OCI-LY7 (cell line): Measurements from ENCODE around the gene OR4K15. TPM values are rescaled to one million over a fixed set of nuclear protein-coding genes. Genes with fewer than 3 reads are reported as not detected.
A peak's percentile ranks its signal among the peaks of the same experiment; 100 is the strongest.
"Not testable (repeated sequence)": the region's sequence is repeated elsewhere in the genome, so short reads cannot be mapped to it uniquely, and the experiment has no call there.

Experiments used
- BruUV-seq: library from RNA; stranded (reverse); fragments of 400-500 nt; replicated peaks from 2 replicates; lab custom pipeline; 2021; lab: Mats Ljungman, UMichigan
- CTCF ChIA-PET: fragments of 300-600 bp; sonication (Branson Sonifier 250); formaldehyde crosslinking; loops from one replicate; lab custom pipeline; 2022; ENCODE audit warnings: antibody characterized with exemption; ENCODE audit not compliant: unreplicated experiment; lab: Charles Lee
- POLR2A ChIA-PET: fragments of 300-600 bp; sonication (Branson Sonifier 250); formaldehyde crosslinking; loops from one replicate; lab custom pipeline; 2022; ENCODE audit warnings: antibody characterized with exemption; lab: Charles Lee
- DNase-seq: peaks from one replicate; pipeline ENCODE4 v3.0.0-alpha.2; 2015; ENCODE audit warnings: low spot score
- H2AFZ ChIP-seq: fragments of 200-600 bp; sonication (generic), shearing (Covaris generic); 2 replicates; pipeline ENCODE4 v1.6.1; 2014; ENCODE audit warnings: mild to moderate bottlenecking, antibody characterized with exemption, low read length, moderate library complexity
- H3K27ac ChIP-seq: fragments of 200-600 bp; sonication (generic); 2 replicates; pipeline ENCODE4 v1.5.1; 2014; ENCODE audit warnings: mixed run types, low read depth, mild to moderate bottlenecking, moderate library complexity, low read length, inconsistent platforms; ENCODE audit not compliant: poor library complexity, severe bottlenecking
- H3K36me3 ChIP-seq: fragments of 200-600 bp; sonication (generic); 2 replicates; pipeline ENCODE4 v1.6.1; 2014; ENCODE audit warnings: mild to moderate bottlenecking, antibody characterized with exemption, low read length, moderate library complexity, mixed read lengths; ENCODE audit not compliant: insufficient read depth
- H3K4me1 ChIP-seq: fragments of 200-600 bp; sonication (generic); 2 replicates; pipeline ENCODE4 v1.5.1; 2014; ENCODE audit warnings: mild to moderate bottlenecking, low read length; ENCODE audit not compliant: insufficient read depth, poor library complexity, severe bottlenecking
- H3K4me2 ChIP-seq: fragments of 200-600 bp; sonication (generic); 2 replicates; pipeline ENCODE4 v1.6.1; 2014; ENCODE audit warnings: mild to moderate bottlenecking, low read length
- H3K4me3 ChIP-seq: fragments of 200-600 bp; sonication (generic); 2 replicates; pipeline ENCODE4 v1.5.1; 2014; ENCODE audit warnings: mild to moderate bottlenecking, low read depth, low read length; ENCODE audit not compliant: poor library complexity, severe bottlenecking
- H3K79me2 ChIP-seq: fragments of 200-600 bp; sonication (generic); 2 replicates; pipeline ENCODE4 v1.6.1; 2016; ENCODE audit warnings: low read depth, mild to moderate bottlenecking, low read length, moderate library complexity, mixed read lengths; ENCODE audit not compliant: insufficient read depth
- H3K9me2 ChIP-seq: fragments of 200-600 bp; sonication (generic); 2 replicates; pipeline ENCODE4 v1.6.1; 2016; ENCODE audit warnings: mild to moderate bottlenecking, low read length, mixed read lengths; ENCODE audit not compliant: insufficient read depth
- H3K9me3 ChIP-seq: fragments of 200-600 bp; sonication (generic); 2 replicates; pipeline ENCODE4 v1.6.1; 2014; ENCODE audit warnings: mild to moderate bottlenecking, mixed run types, low read length, mixed read lengths
- H4K20me1 ChIP-seq: fragments of 200-600 bp; sonication (generic); 2 replicates; pipeline ENCODE4 v1.6.1; 2014; ENCODE audit warnings: mild to moderate bottlenecking, antibody characterized with exemption, low read length, moderate library complexity, mixed read lengths; ENCODE audit not compliant: insufficient read depth
- EZH2phosphoT487 ChIP-seq: fragments of 200-600 bp; sonication (generic); IDR thresholded peaks from 2 replicates; pipeline ENCODE4 v1.6.1; 2018; ENCODE audit warnings: low read depth, borderline replicate concordance, mild to moderate bottlenecking, mixed run types, antibody characterized with exemption, low read length, moderate library complexity, mixed read lengths
- intact Hi-C: fragments of 100-400 bp; cut with micrococcal nuclease; formaldehyde crosslinking; loops from one replicate; pipeline ENCODE4 v1.10.0; 2022; ENCODE audit not compliant: unreplicated experiment
- total RNA-seq, 2 experiments: library from RNA; depleted of rRNA in 1 of 2; stranded (reverse); fragments of >200 nt in 1 of 2; shearing (Covaris generic) in 1 of 2; gene quantifications; 2 replicates each; pipeline ENCODE4 v1.2.3, GENCODE V29; 2014 to 2022
- TF ChIP-seq, protein P1 (sequence below): fragments of 200-600 bp; sonication (generic); conservative IDR thresholded peaks from 2 replicates; pipeline ENCODE4 v1.5.1; 2014; ENCODE audit warnings: mild to moderate bottlenecking, antibody characterized with exemption, low read length, moderate library complexity, mixed read lengths

The OR4K15 gene
- total RNA-seq, 2 experiments from 2014 or later: not detected

DNA sequence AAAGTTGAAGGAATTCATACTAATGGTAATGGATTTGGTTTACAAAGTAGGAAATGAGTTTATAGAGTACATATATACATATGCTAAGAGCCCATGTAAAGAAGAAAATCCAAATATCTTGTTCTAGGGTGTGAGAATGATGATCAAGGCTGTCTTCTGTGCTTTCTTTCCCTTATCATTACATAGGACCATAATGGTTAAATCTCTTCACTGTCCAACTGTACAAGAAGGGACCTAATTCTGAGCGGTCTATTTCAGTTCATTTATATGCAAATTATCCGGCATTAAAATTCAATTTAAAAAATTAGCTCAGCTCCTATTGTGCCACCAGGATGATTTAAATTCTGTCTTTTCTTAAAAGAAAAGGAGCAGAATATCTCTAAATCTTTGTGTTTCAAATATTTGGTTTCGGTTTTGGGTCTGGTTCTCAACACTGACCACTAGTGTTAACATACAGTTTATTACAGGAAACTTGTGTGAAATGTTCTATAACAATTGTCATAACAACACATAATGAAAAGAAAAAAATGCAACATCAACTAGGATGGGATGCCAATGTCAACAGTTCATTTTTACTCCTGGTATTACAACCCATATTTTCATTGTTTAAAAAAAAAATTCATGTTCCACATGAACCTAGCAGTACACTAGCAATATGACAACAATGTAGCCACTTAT lies 27.8 kb upstream of the OR4K15 start:
- Histone ChIP-seq H3K9me3 (no peaks in the 10 kb centered on the region), H3K4me1 (no peaks in the 10 kb centered on the region), H3K4me2 (no peak overlapping the region), H3K27ac (no peak overlapping the region), H3K36me3 (no peaks in the 10 kb centered on the region), H3K9me2 (no peaks in the 10 kb centered on the region), H2AFZ (no peak overlapping the region), H3K4me3 (no peak overlapping the region), H3K79me2 (no peaks in the 10 kb centered on the region), H4K20me1 (no peaks in the 10 kb centered on the region)
- ChIA-PET POLR2A (interaction anchor here (1.1 to 1.6 kb wide), 2 partner anchors 14 to 44 kb away, joined by 3 to 4 read pairs; no protein-coding TSS in a partner anchor), CTCF (no interaction called here)
- no peak for DNase-seq
- intact Hi-C loops: no loop called here
- no TSS peak for BruUV-seq
- TF ChIP-seq, protein P1, sequence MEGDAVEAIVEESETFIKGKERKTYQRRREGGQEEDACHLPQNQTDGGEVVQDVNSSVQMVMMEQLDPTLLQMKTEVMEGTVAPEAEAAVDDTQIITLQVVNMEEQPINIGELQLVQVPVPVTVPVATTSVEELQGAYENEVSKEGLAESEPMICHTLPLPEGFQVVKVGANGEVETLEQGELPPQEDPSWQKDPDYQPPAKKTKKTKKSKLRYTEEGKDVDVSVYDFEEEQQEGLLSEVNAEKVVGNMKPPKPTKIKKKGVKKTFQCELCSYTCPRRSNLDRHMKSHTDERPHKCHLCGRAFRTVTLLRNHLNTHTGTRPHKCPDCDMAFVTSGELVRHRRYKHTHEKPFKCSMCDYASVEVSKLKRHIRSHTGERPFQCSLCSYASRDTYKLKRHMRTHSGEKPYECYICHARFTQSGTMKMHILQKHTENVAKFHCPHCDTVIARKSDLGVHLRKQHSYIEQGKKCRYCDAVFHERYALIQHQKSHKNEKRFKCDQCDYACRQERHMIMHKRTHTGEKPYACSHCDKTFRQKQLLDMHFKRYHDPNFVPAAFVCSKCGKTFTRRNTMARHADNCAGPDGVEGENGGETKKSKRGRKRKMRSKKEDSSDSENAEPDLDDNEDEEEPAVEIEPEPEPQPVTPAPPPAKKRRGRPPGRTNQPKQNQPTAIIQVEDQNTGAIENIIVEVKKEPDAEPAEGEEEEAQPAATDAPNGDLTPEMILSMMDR: peak; percentile 60
- TF ChIP-seq EZH2phosphoT487: no peak

DNA sequence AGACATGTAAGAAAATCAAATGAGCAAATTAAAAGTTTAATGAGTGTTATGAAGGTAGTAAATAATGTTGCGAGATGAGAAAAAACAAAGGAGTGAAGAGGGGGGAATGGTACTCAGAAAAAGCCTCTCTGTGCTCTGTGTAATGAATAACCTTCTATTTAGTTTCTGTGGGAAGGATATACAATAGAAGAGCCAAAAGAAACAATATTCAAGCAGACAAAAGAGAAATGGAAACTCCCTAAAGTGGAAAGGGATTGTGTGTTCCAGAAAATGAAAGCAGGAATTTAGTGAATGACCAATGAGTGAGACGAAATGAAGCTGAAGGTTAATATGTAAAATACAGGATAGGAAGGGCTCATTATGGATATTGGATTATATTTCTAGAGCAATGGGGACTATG lies 26.2 kb upstream of the OR4K15 start:
- no peak for TF ChIP-seq EZH2phosphoT487
- TF ChIP-seq, protein P1: no peak
- ChIA-PET CTCF (no interaction called here), POLR2A (no interaction called here)
- H3K4me2 ChIP-seq: no peak overlapping the region
- H2AFZ ChIP-seq: no peak overlapping the region
- H4K20me1 ChIP-seq: no peaks in the 10 kb centered on the region
- no peaks in the 10 kb centered on the region for H3K36me3 ChIP-seq
- no TSS peak for BruUV-seq
- H3K9me2 ChIP-seq: no peaks in the 10 kb centered on the region
- H3K27ac ChIP-seq: no peak overlapping the region
- intact Hi-C loops: no loop called here
- no peak overlapping the region for H3K4me3 ChIP-seq
- H3K4me1 ChIP-seq: no peaks in the 10 kb centered on the region
- H3K9me3 ChIP-seq: no peaks in the 10 kb centered on the region
- no peak for DNase-seq
- no peaks in the 10 kb centered on the region for H3K79me2 ChIP-seq

DNA sequence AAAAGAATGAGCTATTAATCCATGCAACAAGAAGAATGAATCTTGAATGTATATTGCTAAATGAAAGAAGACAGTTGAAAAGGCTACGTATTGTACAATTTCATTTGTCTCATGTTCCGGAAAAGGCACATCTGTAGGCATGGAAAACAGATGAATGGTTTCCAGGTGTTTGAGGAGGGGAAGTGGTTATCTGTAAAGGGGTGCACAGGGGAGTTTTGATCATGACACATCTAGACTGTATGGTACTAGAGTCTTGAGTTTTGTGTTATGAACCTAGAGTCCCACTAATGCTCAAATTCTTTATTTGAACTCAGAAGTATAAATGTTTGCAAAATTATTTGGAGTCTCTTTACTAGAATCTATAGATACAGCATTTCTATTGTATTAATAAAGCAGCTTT lies 5.7 kb upstream of the OR4K15 start:
- POLR2A ChIA-PET, BruUV-seq, H3K36me3 ChIP-seq, DNase-seq, H3K9me3 ChIP-seq, H3K9me2 ChIP-seq, H4K20me1 ChIP-seq, H3K4me1 ChIP-seq, H3K27ac ChIP-seq, H3K4me2 ChIP-seq, H2AFZ ChIP-seq, intact Hi-C loops, CTCF ChIA-PET, H3K4me3 ChIP-seq, H3K79me2 ChIP-seq: not testable (repeated sequence)
